KBM-7 (cell line): ENCODE results near the gene AZU1.
A peak's percentile ranks its signal among the peaks of the same experiment; 100 is the strongest.

ENCODE experiments used
- DNase-seq: peaks from one replicate; pipeline ENCODE4 v3.0.0-alpha.2; 2015
- in situ Hi-C: fragments of 300-500 bp; cut with MboI; formaldehyde crosslinking; loops from 2 replicates; pipeline ENCODE4 v1.14.3; 2020; ENCODE audit warnings: low sequenced_read_pairs, low pct_unique_long_range_greater_than_20kb, mixed read lengths

AZU1 gene

DNA sequence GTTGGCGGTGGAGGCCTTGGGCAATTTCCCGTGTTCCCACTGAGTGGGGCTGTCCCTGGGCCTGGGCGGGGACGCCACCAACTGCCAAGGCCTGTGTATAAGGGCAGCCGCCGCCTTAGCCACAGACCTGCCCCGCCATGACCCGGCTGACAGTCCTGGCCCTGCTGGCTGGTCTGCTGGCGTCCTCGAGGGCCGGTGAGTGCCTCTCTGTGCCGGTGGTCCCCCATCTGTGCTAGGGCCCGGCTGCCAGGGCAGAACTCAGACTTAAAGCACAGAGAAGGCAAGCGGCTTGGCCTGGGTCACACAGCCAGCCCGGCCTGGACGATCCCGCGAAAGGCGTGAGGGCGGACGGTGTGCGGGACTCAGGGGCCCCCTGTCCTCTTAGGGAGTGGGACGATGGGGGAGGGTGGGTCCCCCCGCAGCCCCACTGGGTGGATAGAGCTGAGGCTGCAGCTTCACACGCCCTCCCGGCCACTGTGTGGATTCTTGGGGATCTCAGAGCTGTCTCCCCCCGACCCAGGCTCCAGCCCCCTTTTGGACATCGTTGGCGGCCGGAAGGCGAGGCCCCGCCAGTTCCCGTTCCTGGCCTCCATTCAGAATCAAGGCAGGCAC, at the start of gene AZU1:
Gene AZU1, plus strand, starts transcription at position 128 of the 612 bp plus-strand sequence. Its CDS starts 10 bp downstream, at position 138.
- in situ Hi-C loops: no loop called here
- DNase-seq: peak; percentile 48

GRCh38 chr19:778910-779653, 48.6 kb upstream of the AZU1 start:
- in situ Hi-C loops: no loop called here
- DNase-seq: no peak

DNA sequence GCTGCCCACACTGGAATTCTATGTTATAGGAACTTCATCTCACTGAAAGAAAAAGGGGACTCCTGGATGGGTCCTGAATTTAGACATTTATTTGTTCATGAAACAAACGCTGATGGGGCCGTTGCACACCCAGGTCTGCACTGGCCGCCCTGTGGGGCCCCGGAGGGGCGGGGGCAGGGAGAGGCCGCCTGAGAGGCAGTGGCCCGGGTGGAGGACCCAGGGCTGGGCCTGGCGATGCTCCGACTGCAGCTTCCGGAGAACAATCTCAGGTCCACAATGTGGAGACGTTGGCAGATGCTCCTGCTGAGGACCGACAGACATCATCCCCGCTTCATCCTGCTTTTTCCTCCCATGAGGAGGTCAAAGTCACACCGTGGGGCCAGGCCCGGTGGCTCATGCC, 46.7 kb upstream of the AZU1 start:
- DNase-seq: no peak
- in situ Hi-C loops: no loop called here

DNA sequence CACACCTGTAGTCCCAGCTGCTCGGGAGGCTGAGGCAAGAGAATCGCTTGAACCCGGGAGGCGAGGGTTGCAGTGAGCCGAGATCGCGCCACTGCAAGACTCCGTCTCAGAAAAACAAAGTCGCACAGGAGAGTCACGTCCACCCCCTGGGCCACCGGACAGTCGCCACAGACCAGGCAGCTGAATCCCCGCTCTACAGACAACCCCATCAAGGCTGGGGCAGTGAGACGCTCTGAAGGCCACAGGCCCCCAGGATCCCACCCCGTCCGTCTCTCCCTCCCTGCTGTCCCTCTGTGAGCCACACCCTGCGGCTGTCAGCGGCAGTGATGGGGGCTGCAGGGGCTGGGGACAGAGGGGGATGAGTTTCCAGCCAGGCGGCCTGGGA, 45.8 kb upstream of the AZU1 start:
- DNase-seq: no peak
- in situ Hi-C loops: no loop called here

DNA sequence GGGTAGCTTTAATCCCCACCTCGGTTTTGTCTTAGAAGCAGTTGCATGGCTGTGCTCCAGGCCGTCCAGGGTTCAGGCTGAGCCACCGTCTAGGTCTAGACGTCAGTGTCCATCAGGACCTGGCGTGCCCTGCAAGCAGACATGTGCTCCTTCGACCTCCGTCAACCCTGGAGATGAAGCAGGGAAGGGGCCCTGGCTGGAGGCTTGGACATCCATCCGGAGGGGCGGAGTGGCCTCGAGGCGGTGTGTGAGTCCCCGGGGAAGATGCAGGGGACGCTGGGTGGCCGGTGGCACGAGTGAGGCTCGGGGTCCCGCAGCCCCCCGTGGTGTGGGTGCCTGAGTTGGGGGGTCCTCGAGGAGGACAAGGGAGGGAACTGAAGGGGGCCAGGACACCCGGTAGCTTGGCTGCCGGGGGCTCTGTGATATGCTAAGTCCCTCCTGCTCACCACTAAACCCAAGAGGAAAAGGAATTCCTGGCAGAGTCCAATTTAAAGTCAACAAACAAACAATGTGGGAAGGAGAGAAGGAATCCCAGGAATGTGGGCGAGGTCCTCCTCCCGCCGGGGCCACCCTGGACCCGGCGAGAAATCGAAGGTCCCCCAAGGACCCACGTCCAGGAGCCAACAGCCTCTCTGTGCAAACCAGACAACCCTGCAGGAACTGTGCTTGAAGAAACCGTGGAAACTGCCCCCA, 45.3 kb upstream of the AZU1 start:
- in situ Hi-C loops: no loop called here
- no peak for DNase-seq

DNA sequence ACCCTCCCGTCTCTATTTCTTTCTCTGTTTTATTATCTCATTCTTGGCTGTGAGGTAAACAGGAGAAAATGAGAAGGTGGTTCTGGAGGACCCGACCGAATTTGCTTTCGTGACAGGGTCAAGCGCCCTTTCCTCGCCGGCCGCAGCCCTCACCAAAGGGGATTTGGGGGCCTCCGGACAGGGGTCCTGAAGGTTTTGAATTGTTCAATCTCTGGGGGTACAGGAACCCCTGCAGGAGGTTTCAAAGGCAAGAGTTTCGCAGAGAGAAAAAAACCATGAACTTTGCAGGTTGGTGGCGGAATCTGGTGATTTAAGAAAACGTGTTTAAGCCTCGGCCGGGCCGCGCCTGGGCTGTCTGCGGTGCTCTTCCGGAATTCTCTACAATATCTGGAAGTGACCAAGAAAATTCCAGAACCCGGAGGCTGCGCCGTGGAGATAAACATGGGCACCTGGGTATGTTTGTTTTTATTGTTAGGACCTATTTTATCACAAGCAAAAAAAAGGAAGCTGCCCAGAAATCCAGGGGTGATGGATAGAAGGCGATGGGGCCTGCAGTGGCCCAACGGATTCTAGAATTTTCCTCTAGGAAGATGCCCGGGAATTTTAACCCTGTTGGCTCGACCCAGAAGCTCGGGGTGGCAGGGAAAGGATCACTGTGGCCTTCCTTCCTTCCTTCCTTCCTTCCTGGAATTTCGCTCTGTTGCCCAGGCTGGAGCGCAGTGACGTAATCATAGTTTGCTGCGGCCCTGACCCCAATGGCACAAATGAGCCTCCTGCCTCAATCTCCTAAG, 44.6 kb upstream of the AZU1 start:
- in situ Hi-C loops: no loop called here
- DNase-seq: no peak

GRCh38 chr19:784541-784940, 43.1 kb upstream of the AZU1 start:
- in situ Hi-C loops: no loop called here
- no peak for DNase-seq

DNA sequence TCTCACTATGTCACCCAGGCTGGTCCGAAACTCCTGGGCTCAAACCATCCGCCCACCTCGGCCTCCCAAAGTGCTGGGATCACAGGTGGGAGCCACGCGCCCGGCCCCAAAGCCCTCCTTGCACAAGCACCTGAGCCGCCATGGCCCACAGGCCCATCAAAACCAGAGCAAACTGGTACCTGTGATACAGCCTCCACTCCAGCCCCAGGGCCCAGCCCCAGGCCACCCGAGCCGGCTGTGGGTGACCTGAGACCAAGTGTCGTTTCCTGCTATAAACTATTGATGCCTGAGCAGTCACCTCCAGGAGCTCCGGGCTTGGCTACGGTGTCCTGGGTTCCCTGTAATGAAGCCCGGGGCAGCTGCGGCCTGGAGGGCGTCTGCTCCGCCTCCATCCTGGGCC, 40.1 kb upstream of the AZU1 start:
- DNase-seq: no peak
- in situ Hi-C loops: no loop called here

DNA sequence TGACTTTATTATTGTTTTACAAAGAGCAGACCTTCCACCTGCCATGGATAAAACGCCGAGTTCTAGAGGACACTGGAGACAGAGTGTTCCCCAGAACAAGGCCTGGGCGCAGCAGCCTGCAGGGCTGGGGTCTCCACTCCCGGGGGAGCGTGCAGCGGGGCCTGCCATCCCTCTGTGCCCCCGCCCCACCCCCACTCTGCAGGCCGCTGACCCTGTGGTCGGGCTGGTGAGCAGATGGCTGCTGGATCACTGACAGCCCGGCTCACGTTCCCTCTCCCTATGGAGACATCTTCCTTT, 39.0 kb upstream of the AZU1 start:
- in situ Hi-C loops: no loop called here
- no peak for DNase-seq

GRCh38 chr19:788983-789700, 38.5 kb upstream of the AZU1 start:
- no peak for DNase-seq
- in situ Hi-C loops: no loop called here

DNA sequence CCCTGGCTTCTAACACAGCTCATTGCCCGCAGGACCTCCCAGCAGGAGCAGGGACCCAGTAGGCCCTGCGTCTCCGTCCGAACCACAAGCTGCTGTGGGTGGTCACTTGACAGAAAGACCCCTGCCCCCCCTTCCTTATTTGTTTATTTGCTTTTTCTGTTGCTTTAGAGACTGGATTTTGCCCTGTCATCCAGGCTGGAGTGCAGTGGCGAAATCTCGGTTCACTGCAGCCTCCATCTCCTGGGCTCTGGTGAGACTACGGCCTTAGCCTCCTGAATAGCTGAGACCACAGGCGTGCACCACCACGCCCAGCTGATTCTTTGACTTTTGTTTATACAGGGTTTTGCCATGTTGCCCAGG, 38.0 kb upstream of the AZU1 start:
- no peak for DNase-seq
- in situ Hi-C loops: no loop called here

DNA sequence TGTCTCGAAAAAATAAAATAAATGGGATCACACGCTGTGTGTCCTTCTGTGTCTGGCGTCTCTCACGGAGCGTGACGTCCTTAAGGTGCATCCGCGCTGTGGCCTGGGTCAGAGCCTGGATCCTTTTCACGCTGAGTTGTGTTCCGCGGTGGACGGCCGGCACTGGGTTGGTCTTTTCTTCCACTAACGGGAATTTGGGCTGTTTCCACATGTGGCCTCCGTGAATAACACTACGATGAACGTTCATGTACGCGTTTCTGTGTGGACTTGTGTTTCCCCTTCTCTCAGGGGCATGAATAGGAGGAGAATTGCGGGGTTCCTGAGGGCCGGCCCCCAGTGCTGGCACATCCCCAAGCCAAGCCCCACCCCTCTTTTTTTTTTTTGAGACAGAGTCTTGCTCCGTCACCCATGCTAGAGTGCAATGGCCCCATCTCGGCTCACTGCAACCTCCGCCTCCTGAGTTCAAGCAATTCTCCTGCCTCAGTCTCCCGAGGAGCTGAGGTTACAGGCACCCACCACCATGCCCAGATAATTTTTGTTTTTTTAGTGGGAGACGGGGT, 36.5 kb upstream of the AZU1 start:
- no peak for DNase-seq
- in situ Hi-C loops: no loop called here

- no peak for DNase-seq
- in situ Hi-C loops: no loop called here
Measured at GRCh38 chr19:791567-792305, 35.9 kb upstream of the AZU1 start.

- in situ Hi-C loops: no loop called here
- no peak for DNase-seq
Measured at GRCh38 chr19:792306-792885, 35.2 kb upstream of the AZU1 start.

- DNase-seq: no peak
- in situ Hi-C loops: no loop called here
Measured at GRCh38 chr19:793806-794205, 33.8 kb upstream of the AZU1 start.

GRCh38 chr19:795073-795611, 32.5 kb upstream of the AZU1 start:
- in situ Hi-C loops: no loop called here
- DNase-seq: no peak

- in situ Hi-C loops: no loop called here
- no peak for DNase-seq
Measured at GRCh38 chr19:795691-796581, 31.7 kb upstream of the AZU1 start.
